ENCODE results near the gene HIP1. TPM values are rescaled to one million over a fixed set of nuclear protein-coding genes. Genes with fewer than 3 reads are reported as not detected.
"Not testable (repeated sequence)": the region's sequence is repeated elsewhere in the genome, so short reads cannot be mapped to it uniquely, and the experiment has no call there.

HIP1 gene
- total RNA-seq, 8 experiments from 2014 or later: 1.8 to 28.4 (median 19.1) TPM

DNA sequence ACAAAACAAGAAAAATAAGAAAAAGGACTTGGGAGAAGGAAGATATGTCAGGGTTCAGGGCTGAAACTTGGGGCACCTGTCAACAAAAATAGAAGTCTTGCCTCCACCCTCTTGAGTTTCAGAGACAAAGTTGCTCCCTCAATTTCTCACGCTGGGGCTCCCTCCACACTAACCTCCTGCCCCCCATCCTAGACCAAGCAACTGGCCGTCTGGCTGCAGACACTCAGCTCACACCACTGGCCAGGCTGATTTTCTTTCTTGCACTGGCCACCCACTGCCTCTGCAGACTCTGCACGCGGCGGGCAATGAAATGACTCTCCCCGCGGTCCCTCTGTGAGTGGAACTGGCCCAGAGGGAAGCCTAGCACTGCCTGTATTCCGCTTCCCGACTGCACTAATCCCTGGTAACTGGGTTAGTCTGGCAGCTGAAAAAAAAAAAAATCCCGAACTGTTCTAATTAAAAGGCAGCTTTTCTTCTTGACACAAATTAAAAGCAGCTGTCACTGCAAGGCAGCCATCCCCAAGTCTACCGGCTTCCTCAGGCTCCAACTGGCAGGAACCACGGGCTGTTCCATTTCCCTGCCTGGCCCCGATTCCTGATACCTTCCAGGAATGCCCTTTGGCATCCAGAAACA lies 163.1 kb downstream of the HIP1 start:
- ATAC-seq (replicated peaks in 6 of 8): peak in 4 of 8 experiments; percentile 18 to 63 (median 40)

GRCh38 chr7:75573477-75574019 lies 165.2 kb downstream of the HIP1 start:
- no peak overlapping the region for H3K4me3 ChIP-seq
- no peak overlapping the region for H3K27ac ChIP-seq
- no peak for ATAC-seq (replicated peaks in 6 of 8)
- in situ Hi-C loops (cut with MboI; ENCODE audit: low pct_unique_long_range_greater_than_20kb in 2 of 9, low sequenced_read_pairs in 9 of 9, unreplicated experiment in 9 of 9): no loop called here
- 0 to 100% (median 95%) methylated on average over 1 to 8 of the region's 14 CpGs; no CpG with 5 or more reads in 4 of the 10 experiments for WGBS, 10 experiments
- H3K4me1 ChIP-seq (replicated peaks in 1 of 2): no peaks in the 10 kb centered on the region

More for the DNA sequence above, 163.1 kb downstream of the HIP1 start:
- no peak overlapping the region for H3K27ac ChIP-seq
- WGBS, 10 experiments: 24 to 98% (median 93%) methylated on average over 4 to 10 of the region's 13 CpGs; no CpG with 5 or more reads in 5 of the 10 experiments
- no peak overlapping the region for H3K4me3 ChIP-seq
- H3K4me1 ChIP-seq (replicated peaks in 1 of 2): no peaks in the 10 kb centered on the region
- in situ Hi-C loops (cut with MboI; ENCODE audit: low pct_unique_long_range_greater_than_20kb in 2 of 9, low sequenced_read_pairs in 9 of 9, unreplicated experiment in 9 of 9): no loop called here

DNA sequence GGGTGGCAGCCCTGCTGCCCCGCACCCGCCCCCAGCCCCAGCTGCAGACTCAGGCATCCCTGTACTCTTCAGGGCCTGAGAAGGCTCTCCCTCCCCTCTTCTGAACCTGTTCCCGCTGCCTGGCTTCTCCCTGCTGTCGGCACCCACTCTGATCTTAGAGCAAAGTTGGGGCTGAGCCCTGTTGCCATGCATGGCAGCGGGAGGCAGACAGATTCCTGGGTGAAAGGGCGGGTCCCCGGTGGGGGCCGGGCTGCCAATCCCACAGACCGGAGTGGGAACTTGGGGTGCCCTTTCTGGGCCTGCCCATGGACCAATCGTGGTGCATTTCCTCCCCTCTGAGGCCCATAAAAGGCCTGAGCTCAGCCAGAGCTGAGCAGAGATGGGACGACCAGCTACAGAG lies 165.9 kb downstream of the HIP1 start:
- ATAC-seq (replicated peaks in 6 of 8): no peak
- 98 to 100% (median 100%) methylated on average over 1 to 7 of the region's 11 CpGs; no CpG with 5 or more reads in 7 of the 10 experiments for WGBS, 10 experiments
- no peak overlapping the region for H3K4me3 ChIP-seq
- H3K27ac ChIP-seq: no peak overlapping the region
- no peaks in the 10 kb centered on the region for H3K4me1 ChIP-seq (replicated peaks in 1 of 2)
- in situ Hi-C loops (cut with MboI; ENCODE audit: low pct_unique_long_range_greater_than_20kb in 2 of 9, low sequenced_read_pairs in 9 of 9, unreplicated experiment in 9 of 9): no loop called here

- Histone ChIP-seq H3K4me3 (no peak overlapping the region), H3K4me1 (replicated peaks in 1 of 2) (no peaks in the 10 kb centered on the region), H3K27ac (no peak overlapping the region)
- WGBS, 10 experiments: 80 to 100% (median 100%) methylated on average over 1 to 4 of the region's 5 CpGs; no CpG with 5 or more reads in 7 of the 10 experiments
- ATAC-seq (replicated peaks in 6 of 8): no peak
- in situ Hi-C loops (cut with MboI; ENCODE audit: low pct_unique_long_range_greater_than_20kb in 2 of 9, low sequenced_read_pairs in 9 of 9, unreplicated experiment in 9 of 9): no loop called here
These were observed 166.3 kb downstream of the HIP1 start for GRCh38 chr7:75572396-75572795.

GRCh38 chr7:75571209-75571608 lies 167.5 kb downstream of the HIP1 start:
- no peak overlapping the region for H3K27ac ChIP-seq

DNA sequence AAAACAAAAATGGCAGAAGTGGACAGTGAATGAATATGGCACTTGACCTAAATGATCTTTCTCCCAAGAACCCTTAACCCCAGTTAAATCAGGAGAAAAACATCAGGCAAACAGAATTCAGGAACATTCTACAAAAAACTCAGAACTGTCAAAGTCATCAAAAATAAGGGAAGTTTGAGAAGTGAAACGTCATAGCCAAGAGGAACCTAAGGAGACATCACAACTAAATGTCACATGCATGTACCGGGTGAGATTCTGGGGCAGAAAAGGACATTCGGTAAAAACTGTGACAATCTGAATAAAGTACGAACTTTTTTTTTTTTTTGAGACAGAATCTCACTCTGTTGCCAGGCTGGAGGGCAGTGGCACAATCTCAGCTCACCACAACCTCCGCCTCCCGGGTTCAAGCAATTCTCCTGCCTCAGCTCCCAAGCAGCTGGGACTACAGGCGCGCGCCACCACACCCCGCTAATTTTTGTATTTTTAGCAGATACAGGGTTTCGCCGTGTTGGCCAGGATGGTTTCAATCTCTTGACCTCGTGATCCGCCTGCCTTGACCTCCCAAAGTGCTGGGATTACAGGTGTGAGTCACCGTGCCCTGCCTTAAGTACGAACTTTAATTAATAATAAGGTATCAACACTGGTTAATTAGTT lies 169.0 kb downstream of the HIP1 start:
- in situ Hi-C loops (cut with MboI; ENCODE audit: low pct_unique_long_range_greater_than_20kb in 2 of 9, low sequenced_read_pairs in 9 of 9, unreplicated experiment in 9 of 9); H3K4me1 ChIP-seq (replicated peaks in 1 of 2); ATAC-seq (replicated peaks in 6 of 8); H3K4me3 ChIP-seq; H3K27ac ChIP-seq: not testable (repeated sequence)
- WGBS, 10 experiments: 77 to 100% (median 95%) methylated on average over 2 to 12 of the region's 16 CpGs

More at GRCh38 chr7:75571209-75571608, 167.5 kb downstream of the HIP1 start:
- in situ Hi-C loops (cut with MboI; ENCODE audit: low pct_unique_long_range_greater_than_20kb in 2 of 9, low sequenced_read_pairs in 9 of 9, unreplicated experiment in 9 of 9): no loop called here
- Histone ChIP-seq H3K4me3 (no peak overlapping the region), H3K4me1 (replicated peaks in 1 of 2) (no peaks in the 10 kb centered on the region)
- 71 to 100% (median 94%) methylated on average over 1 to 4 of the region's 4 CpGs; no CpG with 5 or more reads in 3 of the 10 experiments for WGBS, 10 experiments
- ATAC-seq (replicated peaks in 6 of 8): no peak

DNA sequence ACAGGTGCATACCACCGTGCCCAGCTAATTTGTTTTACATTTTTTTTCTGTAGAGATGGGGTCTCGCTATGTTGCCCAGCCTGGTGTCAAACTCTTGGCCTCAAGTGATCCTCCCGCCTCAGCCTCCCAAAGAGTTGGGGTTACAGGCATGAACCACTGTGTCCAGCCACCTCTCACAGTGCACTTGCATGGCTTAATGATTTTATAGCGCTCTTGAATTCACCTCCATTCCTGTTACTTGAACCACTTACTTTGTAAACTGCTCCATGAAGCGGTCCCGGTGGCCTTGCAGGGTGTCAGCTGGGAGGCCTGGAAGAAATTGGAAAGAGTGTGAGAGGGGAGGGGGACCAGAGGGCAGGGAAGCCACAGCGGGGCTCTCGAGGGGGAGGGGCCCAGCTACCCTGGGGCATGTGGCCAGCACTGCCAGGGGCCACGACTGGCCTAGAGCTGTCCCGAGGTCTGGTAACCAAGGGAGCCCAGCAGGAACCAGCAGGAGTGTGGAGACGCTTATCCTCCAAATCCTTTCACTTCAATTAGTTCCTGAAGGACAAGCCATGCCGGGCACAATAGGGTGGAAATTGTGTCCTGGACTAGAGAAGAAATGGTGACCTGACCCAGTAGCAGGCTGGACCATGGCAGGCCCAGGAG lies 170.7 kb downstream of the HIP1 start:
- no peaks in the 10 kb centered on the region for H3K4me1 ChIP-seq (replicated peaks in 1 of 2)
- no peak overlapping the region for H3K4me3 ChIP-seq
- no peak overlapping the region for H3K27ac ChIP-seq
- in situ Hi-C loops (cut with MboI; ENCODE audit: low pct_unique_long_range_greater_than_20kb in 2 of 9, low sequenced_read_pairs in 9 of 9, unreplicated experiment in 9 of 9): no loop called here
- no peak for ATAC-seq (replicated peaks in 6 of 8)
- WGBS, 10 experiments: 60 to 100% (median 96%) methylated on average over 1 to 4 of the region's 12 CpGs; no CpG with 5 or more reads in 3 of the 10 experiments

- 41 to 93% (median 67%) methylated on average over 1 to 5 of the region's 6 CpGs; no CpG with 5 or more reads in 3 of the 10 experiments for WGBS, 10 experiments
- in situ Hi-C loops (cut with MboI; ENCODE audit: low pct_unique_long_range_greater_than_20kb in 2 of 9, low sequenced_read_pairs in 9 of 9, unreplicated experiment in 9 of 9): no loop called here
- H3K4me3 ChIP-seq: no peak overlapping the region
- no peaks in the 10 kb centered on the region for H3K4me1 ChIP-seq (replicated peaks in 1 of 2)
- peak in 4 of 8 experiments; percentile 48 to 90 (median 68) for ATAC-seq (replicated peaks in 6 of 8)
- no peak overlapping the region for H3K27ac ChIP-seq
These were observed 173.5 kb downstream of the HIP1 start for GRCh38 chr7:75565132-75565837.

- no peaks in the 10 kb centered on the region for H3K4me1 ChIP-seq (replicated peaks in 1 of 2)
- 80 to 100% (median 97%) methylated on average over 1 to 3 of the region's 3 CpGs; no CpG with 5 or more reads in 2 of the 10 experiments for WGBS, 10 experiments
- H3K27ac ChIP-seq: no peak overlapping the region
- no peak overlapping the region for H3K4me3 ChIP-seq
- in situ Hi-C loops (cut with MboI; ENCODE audit: low pct_unique_long_range_greater_than_20kb in 2 of 9, low sequenced_read_pairs in 9 of 9, unreplicated experiment in 9 of 9): no loop called here
- no peak for ATAC-seq (replicated peaks in 6 of 8)
These were observed 175.6 kb downstream of the HIP1 start for GRCh38 chr7:75563171-75563570.

GRCh38 chr7:75559976-75560365 lies 178.8 kb downstream of the HIP1 start:
- H3K4me1 ChIP-seq (replicated peaks in 1 of 2): no peaks in the 10 kb centered on the region
- peak in 3 of 8 experiments; percentile 9 to 68 (median 65) for ATAC-seq (replicated peaks in 6 of 8)
- WGBS, 10 experiments: 91 to 100% (median 100%) methylated on average over 1 to 3 of the region's 6 CpGs; no CpG with 5 or more reads in 5 of the 10 experiments
- in situ Hi-C loops (cut with MboI; ENCODE audit: low pct_unique_long_range_greater_than_20kb in 2 of 9, low sequenced_read_pairs in 9 of 9, unreplicated experiment in 9 of 9): no loop called here
- no peak overlapping the region for H3K4me3 ChIP-seq
- no peak overlapping the region for H3K27ac ChIP-seq

- in situ Hi-C loops (cut with MboI; ENCODE audit: low pct_unique_long_range_greater_than_20kb in 2 of 9, low sequenced_read_pairs in 9 of 9, unreplicated experiment in 9 of 9): no loop called here
- 73 to 95% (median 78%) methylated on average over 2 to 3 of the region's 27 CpGs; no CpG with 5 or more reads in 7 of the 10 experiments for WGBS, 10 experiments
- no peak overlapping the region for H3K4me3 ChIP-seq
- peak in 3 of 8 experiments; percentile 21 to 73 (median 71) for ATAC-seq (replicated peaks in 6 of 8)
- no peak overlapping the region for H3K27ac ChIP-seq
- H3K4me1 ChIP-seq (replicated peaks in 1 of 2): no peaks in the 10 kb centered on the region
These were observed 179.3 kb downstream of the HIP1 start for GRCh38 chr7:75559355-75559975.

DNA sequence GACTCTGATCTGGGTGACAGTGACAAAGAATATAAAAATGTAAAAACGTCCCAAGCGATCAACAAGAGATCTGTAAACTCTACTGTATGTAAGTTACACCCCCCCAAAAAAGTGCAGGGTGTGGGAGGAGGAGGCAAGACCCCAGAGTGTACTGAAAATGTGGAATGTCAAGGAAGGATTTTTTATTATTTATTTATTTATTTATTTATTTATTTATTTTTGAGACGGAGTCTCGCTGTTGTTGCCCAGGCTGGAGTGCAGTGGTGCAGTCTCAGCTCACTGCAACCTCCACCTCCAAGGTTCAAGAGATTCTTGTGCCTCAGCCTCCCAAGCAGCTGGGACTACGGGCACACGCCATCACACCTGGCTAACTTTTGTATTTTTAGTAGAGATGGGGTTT lies 181.9 kb downstream of the HIP1 start:
- H3K4me3 ChIP-seq; H3K4me1 ChIP-seq (replicated peaks in 1 of 2); in situ Hi-C loops (cut with MboI; ENCODE audit: low pct_unique_long_range_greater_than_20kb in 2 of 9, low sequenced_read_pairs in 9 of 9, unreplicated experiment in 9 of 9); ATAC-seq (replicated peaks in 6 of 8); H3K27ac ChIP-seq: not testable (repeated sequence)
- 92 to 100% (median 100%) methylated on average over 2 to 5 of the region's 6 CpGs; no CpG with 5 or more reads in 3 of the 10 experiments for WGBS, 10 experiments
